Endothelial cell of umbilical vein (primary cell): ENCODE measurements around the gene SCAF11.

ENCODE experiments used
- EZH2 ChIP-seq: IDR thresholded peaks from 2 replicates; pipeline ENCODE4 v1.6.1; 2012; ENCODE audit warnings: borderline replicate concordance, low read depth, mild to moderate bottlenecking, moderate library complexity, low read length, inconsistent platforms; ENCODE audit not compliant: severe bottlenecking
- POLR2AphosphoS5 ChIP-seq: IDR thresholded peaks from 2 replicates; pipeline ENCODE4 v1.6.1; 2012; ENCODE audit warnings: low read depth, mild to moderate bottlenecking, control low read depth, low read length, moderate library complexity; ENCODE audit not compliant: insufficient read depth

DNA sequence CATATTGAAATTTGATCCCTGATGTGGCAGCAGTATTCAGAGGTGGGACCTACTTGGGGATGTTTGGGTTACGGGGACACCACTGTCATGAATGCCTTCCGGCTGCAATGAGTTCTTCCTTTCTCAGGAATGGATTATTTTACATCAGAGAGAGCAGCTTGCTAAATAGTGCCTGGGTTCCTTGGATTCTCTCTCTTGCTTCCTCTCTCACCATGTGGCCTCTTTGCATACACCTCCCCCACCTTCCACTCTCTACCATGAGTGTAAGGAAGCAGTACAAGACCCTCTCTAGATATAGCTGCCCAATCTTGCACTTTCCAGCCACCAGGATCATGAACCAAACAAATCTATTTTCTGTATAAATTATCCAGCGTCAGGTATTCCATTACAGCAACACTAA is 15.4 kb upstream of the SCAF11 start:
- TF ChIP-seq POLR2AphosphoS5 (no peak), EZH2 (no peak)
